ENCODE data around the gene ABHD17C. TPM values are rescaled to one million over a fixed set of nuclear protein-coding genes. Genes with fewer than 3 reads are reported as not detected.

Gene ABHD17C
- total RNA-seq, 2 donors from 2014 or later, result 20.9 to 21.5 TPM

DNA sequence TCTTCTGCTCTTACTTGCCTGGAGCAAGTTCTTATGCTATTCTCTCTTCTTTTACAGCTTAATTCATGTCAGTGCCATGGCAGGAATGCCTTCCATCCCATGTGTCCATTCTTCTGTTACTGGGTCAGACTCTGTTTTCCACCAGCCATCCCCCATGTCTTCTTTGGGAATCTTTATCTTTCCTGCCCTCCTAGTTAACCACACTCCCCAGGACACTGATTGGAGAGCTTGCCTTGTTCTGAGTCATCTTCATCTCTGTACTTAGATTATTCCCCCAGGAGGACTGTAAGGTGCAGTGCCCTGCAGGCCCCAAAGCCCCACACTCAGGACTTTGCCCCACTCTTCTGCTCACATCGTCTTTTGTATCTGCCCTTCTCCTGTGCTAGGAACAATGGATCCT lies 3.6 kb downstream of the ABHD17C start:
- TF ChIP-seq, protein P1, sequence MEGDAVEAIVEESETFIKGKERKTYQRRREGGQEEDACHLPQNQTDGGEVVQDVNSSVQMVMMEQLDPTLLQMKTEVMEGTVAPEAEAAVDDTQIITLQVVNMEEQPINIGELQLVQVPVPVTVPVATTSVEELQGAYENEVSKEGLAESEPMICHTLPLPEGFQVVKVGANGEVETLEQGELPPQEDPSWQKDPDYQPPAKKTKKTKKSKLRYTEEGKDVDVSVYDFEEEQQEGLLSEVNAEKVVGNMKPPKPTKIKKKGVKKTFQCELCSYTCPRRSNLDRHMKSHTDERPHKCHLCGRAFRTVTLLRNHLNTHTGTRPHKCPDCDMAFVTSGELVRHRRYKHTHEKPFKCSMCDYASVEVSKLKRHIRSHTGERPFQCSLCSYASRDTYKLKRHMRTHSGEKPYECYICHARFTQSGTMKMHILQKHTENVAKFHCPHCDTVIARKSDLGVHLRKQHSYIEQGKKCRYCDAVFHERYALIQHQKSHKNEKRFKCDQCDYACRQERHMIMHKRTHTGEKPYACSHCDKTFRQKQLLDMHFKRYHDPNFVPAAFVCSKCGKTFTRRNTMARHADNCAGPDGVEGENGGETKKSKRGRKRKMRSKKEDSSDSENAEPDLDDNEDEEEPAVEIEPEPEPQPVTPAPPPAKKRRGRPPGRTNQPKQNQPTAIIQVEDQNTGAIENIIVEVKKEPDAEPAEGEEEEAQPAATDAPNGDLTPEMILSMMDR (conservative IDR thresholded peaks at IDR 0.05), result no peak
- peaks cover 5% of the 10 kb centered on the region for H3K36me3 Mint-ChIP-seq (ENCODE audit: low read depth)
- H3K4me3 Mint-ChIP-seq, result no peak overlapping the region
- peaks cover 39% of the 10 kb centered on the region for H3K4me1 Mint-ChIP-seq
- no peaks in the 10 kb centered on the region for H3K4me1 ChIP-seq (ENCODE audit: control insufficient read depth, insufficient read depth, low read length)
- H3K9me3 ChIP-seq (ENCODE audit: control insufficient read depth, low read length), result peaks cover 7% of the 10 kb centered on the region
- no peaks in the 10 kb centered on the region for H3K9me3 Mint-ChIP-seq
- H3K4me3 ChIP-seq (ENCODE audit: low read length), result no peak overlapping the region
- H3K27me3 ChIP-seq (ENCODE audit: control insufficient read depth, insufficient read depth, low read length, poor library complexity, severe bottlenecking), result peaks cover 11% of the 10 kb centered on the region
- peaks cover 23% of the 10 kb centered on the region for H3K27me3 Mint-ChIP-seq (ENCODE audit: insufficient read depth)
- no peak overlapping the region for H3K27ac Mint-ChIP-seq
- H3K36me3 ChIP-seq (ENCODE audit: control insufficient read depth, insufficient read depth, low read length), result peaks cover 13% of the 10 kb centered on the region
- no peak for DNase-seq
- 87% methylated on average over 1 of the region's 1 CpG; no CpG with 5 or more reads in 1 of the 2 experiments for WGBS, 2 experiments (ENCODE audit: insufficient coverage in 1 of 2, insufficient read length in 1 of 2)
- no peak overlapping the region for H3K27ac ChIP-seq (ENCODE audit: low read depth, low read length)
- no peak overlapping the region for H3K9ac ChIP-seq (ENCODE audit: extremely low read depth, low read length, poor library complexity, severe bottlenecking)

GRCh38 chr15:80699981-80700380 lies 4.9 kb downstream of the ABHD17C start:
- Mint-ChIP-seq H3K36me3 (ENCODE audit: low read depth) (peaks cover 7% of the 10 kb centered on the region), H3K27ac (no peak overlapping the region), H3K4me1 (peaks cover 32% of the 10 kb centered on the region), H3K9me3 (no peaks in the 10 kb centered on the region), H3K4me3 (no peak overlapping the region), H3K27me3 (ENCODE audit: insufficient read depth) (peaks cover 16% of the 10 kb centered on the region)
- no peak overlapping the region for H3K4me3 ChIP-seq (ENCODE audit: low read length)
- H3K36me3 ChIP-seq (ENCODE audit: control insufficient read depth, insufficient read depth, low read length), result peaks cover 13% of the 10 kb centered on the region
- TF ChIP-seq, protein P1 (conservative IDR thresholded peaks at IDR 0.05), result no peak
- DNase-seq, result no peak
- H3K9ac ChIP-seq (ENCODE audit: extremely low read depth, low read length, poor library complexity, severe bottlenecking), result no peak overlapping the region
- 97 to 100% methylated on average over 1 of the region's 1 CpG for WGBS, 2 experiments (ENCODE audit: insufficient coverage in 1 of 2, insufficient read length in 1 of 2)
- peaks cover 7% of the 10 kb centered on the region for H3K9me3 ChIP-seq (ENCODE audit: control insufficient read depth, low read length)
- H3K27ac ChIP-seq (ENCODE audit: low read depth, low read length), result no peak overlapping the region
- H3K27me3 ChIP-seq (ENCODE audit: control insufficient read depth, insufficient read depth, low read length, poor library complexity, severe bottlenecking), result peaks cover 11% of the 10 kb centered on the region
- no peaks in the 10 kb centered on the region for H3K4me1 ChIP-seq (ENCODE audit: control insufficient read depth, insufficient read depth, low read length)

GRCh38 chr15:80701676-80702311 lies 6.7 kb downstream of the ABHD17C start:
- no peaks in the 10 kb centered on the region for H3K9me3 Mint-ChIP-seq
- H3K27ac Mint-ChIP-seq, result no peak overlapping the region
- H3K4me1 Mint-ChIP-seq, result peaks cover 37% of the 10 kb centered on the region
- 91 to 92% methylated on average over 7 of the region's 7 CpGs for WGBS, 2 experiments (ENCODE audit: insufficient coverage in 1 of 2, insufficient read length in 1 of 2)
- Histone ChIP-seq H3K4me3 (ENCODE audit: low read length) (no peak overlapping the region), H3K36me3 (ENCODE audit: control insufficient read depth, insufficient read depth, low read length) (peaks cover 13% of the 10 kb centered on the region), H3K9me3 (ENCODE audit: control insufficient read depth, low read length) (peaks cover 7% of the 10 kb centered on the region), H3K27me3 (ENCODE audit: control insufficient read depth, insufficient read depth, low read length, poor library complexity, severe bottlenecking) (peaks cover 5% of the 10 kb centered on the region), H3K9ac (ENCODE audit: extremely low read depth, low read length, poor library complexity, severe bottlenecking) (no peak overlapping the region), H3K4me1 (ENCODE audit: control insufficient read depth, insufficient read depth, low read length) (no peaks in the 10 kb centered on the region), H3K27ac (ENCODE audit: low read depth, low read length) (no peak overlapping the region)
- H3K27me3 Mint-ChIP-seq (ENCODE audit: insufficient read depth), result peaks cover 7% of the 10 kb centered on the region
- DNase-seq, result no peak
- peaks cover 8% of the 10 kb centered on the region for H3K36me3 Mint-ChIP-seq (ENCODE audit: low read depth)
- H3K4me3 Mint-ChIP-seq, result no peak overlapping the region
- TF ChIP-seq, protein P1 (conservative IDR thresholded peaks at IDR 0.05), result no peak
